Aorta (tissue), 5 donors: ENCODE results near the gene RAB11FIP2. TPM values are rescaled to one million over a fixed set of nuclear protein-coding genes. Genes with fewer than 3 reads are reported as not detected.
A peak's percentile ranks its signal among the peaks of the same experiment; 100 is the strongest.
"Not testable (repeated sequence)": the region's sequence is repeated elsewhere in the genome, so short reads cannot be mapped to it uniquely, and the experiment has no call there.

Experiments used
- ATAC-seq: fragments of 200-7000 bp; cut with Tn5 transposase; one replicate; pipeline ENCODE4 v1.9.1; 2022; ENCODE audit warnings: moderate library complexity; ENCODE audit not compliant: low FRiP score
- DNase-seq, 2 donors: peaks; one replicate each; pipeline ENCODE4 v3.0.0-alpha.2; 2020
- H3K27ac ChIP-seq, 2 donors: one replicate each; pipeline ENCODE4 v1.5.1; 2013; ENCODE audit warnings: low read length in 2 of 2, mild to moderate bottlenecking in 2 of 2, moderate library complexity in 2 of 2, control low read depth in 1 of 2, inconsistent platforms in 1 of 2, low read depth in 1 of 2
- H3K27me3 ChIP-seq, 2 donors: one replicate each; pipeline ENCODE4 v1.6.1; 2013; ENCODE audit warnings: control low read depth in 1 of 2, low read length in 1 of 2, mild to moderate bottlenecking in 1 of 2, moderate library complexity in 1 of 2; ENCODE audit not compliant: insufficient read depth in 2 of 2, control insufficient read depth in 1 of 2
- H3K36me3 ChIP-seq, 2 donors: one replicate each; pipeline ENCODE4 v1.6.1; 2013; ENCODE audit warnings: control low read depth in 1 of 2, low read length in 1 of 2, mild to moderate bottlenecking in 1 of 2; ENCODE audit not compliant: insufficient read depth in 2 of 2, control insufficient read depth in 1 of 2
- H3K4me1 ChIP-seq, 2 donors: one replicate each; pipeline ENCODE4 v1.6.1; 2013; ENCODE audit warnings: low read length in 2 of 2, control low read depth in 1 of 2, mild to moderate bottlenecking in 1 of 2, moderate library complexity in 1 of 2; ENCODE audit not compliant: insufficient read depth in 2 of 2, control insufficient read depth in 1 of 2
- H3K4me3 ChIP-seq, 2 donors: one replicate each; pipeline ENCODE4 v1.5.1; 2013; ENCODE audit warnings: low read length in 2 of 2, control low read depth in 1 of 2, mild to moderate bottlenecking in 1 of 2
- H3K9me3 ChIP-seq: one replicate; pipeline ENCODE4 v1.6.1; 2013; ENCODE audit warnings: mild to moderate bottlenecking, low read length; ENCODE audit not compliant: control insufficient read depth
- WGBS, 2 donors: extraction: QIAGEN DNeasy Blood & Tissue Kit; methylation state at CpG; one replicate each; pipeline ENCODE4 v1.1.7; 2013; 5-methylcytosine and 5-hydroxymethylcytosine counted together
- intact Hi-C, 2 donors: fragments of 100-400 bp; cut with DNase I; formaldehyde crosslinking; loops; one replicate each; pipeline versions ENCODE4 v1.14.2 to v1.15.0; 2022
- long read RNA-seq, 2 donors: library from polyadenylated mRNA; unstranded; transcript quantifications; one replicate each; pipeline ENCODE4 v2.0.0, GENCODE V29; 2020 to 2021
- polyA plus RNA-seq, 2 donors: library from polyadenylated mRNA; stranded (reverse); fragments of 200-250 nt; gene quantifications; one replicate each; pipeline ENCODE4 v1.2.3, GENCODE V29; 2013
- total RNA-seq, 2 donors: library from RNA; stranded (reverse); fragmentation: NEBNext Ultra II Directional; extraction: Animal tissue kit (Norgen Biotek cat#: 25700); gene quantifications; one replicate each; pipeline ENCODE4 v1.2.1, GENCODE V29; 2021
- donor health status: healthy with polysubstance abuse.
- donor health status: Bipolar disorder and iron deficiency.
- donor health status: DM: no; HTN: no; CAD: no.
- donor health status: DM: no; HTN: no; CAD: no.
- donor health status: DM: yes; HTN: yes; CAD: no.

RAB11FIP2 gene, protein sequence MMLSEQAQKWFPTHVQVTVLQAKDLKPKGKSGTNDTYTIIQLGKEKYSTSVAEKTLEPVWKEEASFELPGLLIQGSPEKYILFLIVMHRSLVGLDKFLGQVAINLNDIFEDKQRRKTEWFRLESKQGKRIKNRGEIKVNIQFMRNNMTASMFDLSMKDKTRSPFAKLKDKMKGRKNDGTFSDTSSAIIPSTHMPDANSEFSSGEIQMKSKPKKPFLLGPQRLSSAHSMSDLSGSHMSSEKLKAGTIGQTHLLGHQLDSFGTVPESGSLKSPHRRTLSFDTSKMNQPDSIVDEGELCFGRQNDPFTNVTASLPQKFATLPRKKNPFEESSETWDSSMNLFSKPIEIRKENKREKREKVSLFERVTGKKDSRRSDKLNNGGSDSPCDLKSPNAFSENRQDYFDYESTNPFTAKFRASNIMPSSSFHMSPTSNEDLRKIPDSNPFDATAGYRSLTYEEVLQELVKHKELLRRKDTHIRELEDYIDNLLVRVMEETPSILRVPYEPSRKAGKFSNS
- total RNA-seq (10 to 100 TPM; 24.7 to 25.1 TPM), polyA plus RNA-seq (1 to 10 TPM; 5.4 to 8.2 TPM)
- long read RNA-seq, donor 1, partial matches to known transcripts, result 5 of 5 reads
- long read RNA-seq, donor 1, other reads (novel, unspliced or antisense), result 0 of 5 reads
- long read RNA-seq, donor 2, full-length matches to known transcripts, result 1 of 20 reads
- long read RNA-seq, donor 2, partial matches to known transcripts, result 18 of 20 reads
- long read RNA-seq, donor 2, other reads (novel, unspliced or antisense), result 1 of 20 reads

DNA sequence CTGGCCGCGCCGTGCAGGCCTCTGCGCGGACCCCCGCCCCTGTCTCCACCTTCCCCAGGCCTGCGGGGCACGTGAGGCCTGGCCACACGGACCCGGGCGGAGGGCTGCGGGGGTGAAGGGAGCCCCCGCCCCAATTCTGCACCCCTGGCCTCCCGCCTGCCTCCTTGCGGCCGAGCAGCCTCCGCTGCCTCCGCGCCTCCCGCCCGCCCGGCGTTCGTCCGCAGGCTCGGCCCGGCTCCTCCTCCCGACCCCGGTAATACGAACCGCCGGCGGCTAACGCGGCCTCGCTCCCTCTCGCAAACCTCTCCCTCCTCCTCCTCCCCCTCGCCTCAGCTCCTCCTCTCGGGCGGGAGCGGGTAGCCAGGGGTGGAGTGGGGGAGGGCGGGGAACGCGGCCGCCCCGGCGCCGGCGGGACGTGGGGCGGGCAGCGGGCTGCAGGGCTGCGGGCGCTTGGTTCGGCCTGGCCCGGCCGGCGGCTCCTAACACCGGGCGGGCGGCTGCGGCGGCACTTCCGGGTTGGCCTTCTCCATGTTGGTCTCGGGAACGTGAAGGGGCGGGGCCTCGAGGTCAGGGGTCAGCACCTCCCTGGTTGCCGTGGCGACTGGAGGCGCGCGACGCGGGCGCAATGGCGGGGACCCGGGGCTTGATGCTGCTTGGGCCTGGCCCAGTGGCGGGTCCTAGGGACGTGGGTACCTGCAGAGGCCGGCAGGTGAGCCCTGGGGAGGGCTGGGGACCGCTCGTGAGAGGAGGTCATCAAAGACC, at the start of gene RAB11FIP2:
Gene RAB11FIP2 (minus strand): TSS at position 547 of the 762 bp plus-strand sequence. CDS start 778 bp downstream, outside the sequence.
- WGBS, 2 donors, result 0 to 1% methylated on average over 51 to 83 of the region's 83 CpGs
- ATAC-seq (peak; percentile 97), DNase-seq (peak; percentile 98 to 100)
- Histone ChIP-seq H3K4me3 (peak within 1 kb of the TSS; percentile 46 to 81), H3K36me3 (no peaks in the 10 kb centered on the region), H3K27ac (peak within 1 kb of the TSS; percentile 70 to 87), H3K27me3 (no peaks in the 10 kb centered on the region), H3K9me3 (no peaks in the 10 kb centered on the region), H3K4me1 (no peaks in the 10 kb centered on the region)
- intact Hi-C loops, result loop anchor here in 1 of 2 donors (10.0 kb wide), 1 partner anchor 502 kb away; the partner anchor contains the start of gene EMX2

DNA sequence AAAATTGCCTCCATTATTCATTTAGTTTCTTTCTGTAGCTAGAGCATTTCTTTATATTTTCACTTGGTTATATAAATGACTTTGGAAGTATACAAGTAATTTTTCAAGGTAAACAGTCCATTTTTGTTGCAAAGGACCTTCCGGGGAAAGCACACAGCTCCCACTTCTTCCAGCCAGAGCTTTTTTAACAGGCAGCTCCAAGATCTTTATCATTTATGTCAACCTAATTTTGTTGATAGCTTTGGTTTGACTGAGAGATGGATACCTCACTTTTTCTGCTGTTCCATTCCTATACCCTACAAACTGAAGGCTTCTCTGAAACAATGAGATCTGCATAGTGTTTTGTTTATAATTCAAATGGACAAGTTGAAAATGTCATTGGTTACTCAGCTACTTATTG, 49.3 kb upstream of the RAB11FIP2 start:
- WGBS, 2 donors, result 45 to 61% methylated on average over 1 of the region's 1 CpG
- no peaks in the 10 kb centered on the region for H3K36me3 ChIP-seq
- no peaks in the 10 kb centered on the region for H3K9me3 ChIP-seq
- no peak overlapping the region for H3K27ac ChIP-seq
- H3K27me3 ChIP-seq, result no peaks in the 10 kb centered on the region
- no peak for ATAC-seq
- H3K4me3 ChIP-seq, result no peak overlapping the region
- intact Hi-C loops, result no loop called here
- DNase-seq, result no peak
- H3K4me1 ChIP-seq, result no peaks in the 10 kb centered on the region

DNA sequence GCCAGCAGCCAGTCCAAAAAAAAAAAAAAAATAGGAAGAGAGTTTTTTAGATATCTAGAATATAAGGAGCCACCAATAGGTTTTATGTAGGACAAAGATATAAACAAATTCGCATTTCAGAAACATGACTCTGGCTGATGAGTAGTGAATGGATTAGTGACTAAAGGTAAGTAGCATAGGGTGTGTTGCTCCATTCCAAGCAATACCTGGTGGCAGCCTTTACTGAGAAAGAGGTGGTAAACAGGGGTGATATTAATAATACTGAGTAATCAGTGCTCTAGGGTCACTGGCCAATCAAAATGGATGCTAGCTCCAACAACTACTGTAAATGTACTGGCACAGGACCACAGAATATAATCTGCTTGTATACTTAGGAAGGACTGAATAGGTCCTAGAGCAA, 45.5 kb upstream of the RAB11FIP2 start:
- H3K4me3 ChIP-seq, result no peak overlapping the region
- 97 to 100% methylated on average over 1 of the region's 1 CpG for WGBS, 2 donors
- no peaks in the 10 kb centered on the region for H3K36me3 ChIP-seq
- H3K27ac ChIP-seq, result no peak overlapping the region
- H3K4me1 ChIP-seq, result no peaks in the 10 kb centered on the region
- intact Hi-C loops, result no loop called here
- H3K9me3 ChIP-seq, result no peaks in the 10 kb centered on the region
- no peak for ATAC-seq
- DNase-seq, result no peak
- H3K27me3 ChIP-seq, result no peaks in the 10 kb centered on the region

DNA sequence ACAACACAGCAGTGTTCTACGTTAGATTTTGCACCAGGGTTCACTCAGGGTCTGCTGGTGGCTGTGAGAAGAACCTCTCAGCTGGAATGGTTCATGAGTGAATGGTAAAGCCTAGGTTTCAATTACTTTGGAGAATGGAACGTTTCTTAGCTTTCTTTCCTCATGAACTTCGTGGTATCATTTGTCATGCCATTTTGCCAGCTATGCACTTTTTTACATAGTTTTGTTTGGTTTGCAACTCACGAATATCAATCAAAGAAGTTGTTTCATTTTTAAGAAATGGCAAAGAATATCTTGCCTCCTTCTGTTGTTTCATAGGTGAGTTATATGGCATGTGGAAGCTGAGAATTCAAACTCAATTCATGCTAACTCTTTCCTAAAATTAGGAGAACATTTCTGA, 34.1 kb upstream of the RAB11FIP2 start:
- H3K27ac ChIP-seq, result no peak overlapping the region
- WGBS, 2 donors, result 26 to 43% methylated on average over 4 of the region's 4 CpGs
- H3K4me1 ChIP-seq, result no peaks in the 10 kb centered on the region
- intact Hi-C loops, result no loop called here
- peaks cover 3% of the 10 kb centered on the region for H3K9me3 ChIP-seq
- no peak for DNase-seq
- no peaks in the 10 kb centered on the region for H3K27me3 ChIP-seq
- no peak for ATAC-seq
- H3K36me3 ChIP-seq, result no peaks in the 10 kb centered on the region
- no peak overlapping the region for H3K4me3 ChIP-seq

DNA sequence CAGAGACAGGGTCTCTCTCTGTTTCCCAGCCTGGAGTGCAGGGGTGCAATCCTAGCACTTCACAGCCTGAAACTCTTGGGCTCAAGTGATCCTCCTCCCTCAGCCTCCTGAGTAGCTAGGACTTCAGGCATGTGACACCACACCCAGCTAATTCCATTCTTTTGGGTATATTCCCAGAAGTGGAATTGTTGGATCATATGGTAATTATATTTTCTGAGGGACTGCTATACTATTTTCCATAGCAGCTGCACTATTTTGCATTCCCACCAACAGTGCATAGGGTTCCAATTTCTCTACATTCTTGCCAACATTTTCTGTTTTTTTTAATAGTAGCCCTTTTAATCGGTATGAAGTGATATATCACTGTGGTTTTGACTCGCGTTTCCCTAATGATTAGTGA, 30.0 kb upstream of the RAB11FIP2 start:
- 53% methylated on average over 3 of the region's 3 CpGs for WGBS, 2 donors
- H3K4me3 ChIP-seq, result no peak overlapping the region
- H3K4me1 ChIP-seq, result no peaks in the 10 kb centered on the region
- H3K36me3 ChIP-seq, result no peaks in the 10 kb centered on the region
- H3K27me3 ChIP-seq, result no peaks in the 10 kb centered on the region
- no peak overlapping the region for H3K27ac ChIP-seq
- H3K9me3 ChIP-seq, result no peaks in the 10 kb centered on the region
- no peak for ATAC-seq
- intact Hi-C loops, result no loop called here
- DNase-seq, result no peak

DNA sequence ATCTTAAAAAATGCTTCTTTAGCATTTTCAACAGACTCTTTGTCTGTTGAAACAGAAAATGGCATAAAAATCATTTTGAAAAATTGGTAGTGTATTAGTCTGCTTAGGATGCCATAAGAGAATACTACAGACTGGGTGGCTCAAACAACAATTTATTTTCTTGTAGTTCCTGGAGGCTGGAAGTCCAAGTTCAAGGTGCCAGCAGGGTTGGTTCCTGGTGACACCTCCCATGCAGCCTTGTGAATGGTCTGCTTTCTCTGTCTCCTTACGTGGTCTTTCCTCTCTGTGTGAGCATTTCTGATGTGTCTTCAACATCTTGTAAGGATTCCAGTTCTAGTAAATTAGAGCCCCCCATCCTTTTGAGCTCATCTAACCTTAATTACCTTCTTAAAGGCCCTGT, 26.1 kb upstream of the RAB11FIP2 start:
- 90% methylated on average over 1 of the region's 1 CpG for WGBS, 2 donors
- Histone ChIP-seq H3K4me3 (no peak overlapping the region), H3K36me3 (no peaks in the 10 kb centered on the region)

DNA sequence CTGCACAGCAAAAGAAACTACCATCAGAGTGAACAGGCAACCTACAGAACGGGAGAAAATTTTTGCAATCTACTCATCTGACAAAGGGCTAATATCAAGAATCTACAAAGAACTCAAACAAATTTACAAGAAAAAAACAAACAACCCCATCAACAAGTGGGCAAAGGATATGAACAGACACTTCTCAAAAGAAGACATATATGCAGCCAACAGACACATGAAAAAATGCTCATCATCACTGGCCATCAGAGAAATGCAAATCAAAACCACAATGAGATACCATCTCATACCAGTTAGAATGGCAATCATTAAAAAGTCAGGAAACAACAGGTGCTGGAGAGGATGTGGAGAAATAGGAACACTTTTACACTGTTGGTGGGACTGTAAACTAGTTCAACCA, 20.6 kb upstream of the RAB11FIP2 start:
- H3K4me3 ChIP-seq, H3K27me3 ChIP-seq, H3K36me3 ChIP-seq, H3K27ac ChIP-seq, H3K4me1 ChIP-seq, H3K9me3 ChIP-seq, DNase-seq, ATAC-seq, intact Hi-C loops: not testable (repeated sequence)
- 94% methylated on average over 1 of the region's 1 CpG; no CpG with 5 or more reads in 1 of the 2 donors for WGBS, 2 donors

More for the DNA sequence above, 26.1 kb upstream of the RAB11FIP2 start:
- Histone ChIP-seq H3K27ac (no peak overlapping the region), H3K4me1 (no peaks in the 10 kb centered on the region), H3K9me3 (no peaks in the 10 kb centered on the region), H3K27me3 (no peaks in the 10 kb centered on the region)
- ATAC-seq (no peak), DNase-seq (no peak)
- intact Hi-C loops, result no loop called here

DNA sequence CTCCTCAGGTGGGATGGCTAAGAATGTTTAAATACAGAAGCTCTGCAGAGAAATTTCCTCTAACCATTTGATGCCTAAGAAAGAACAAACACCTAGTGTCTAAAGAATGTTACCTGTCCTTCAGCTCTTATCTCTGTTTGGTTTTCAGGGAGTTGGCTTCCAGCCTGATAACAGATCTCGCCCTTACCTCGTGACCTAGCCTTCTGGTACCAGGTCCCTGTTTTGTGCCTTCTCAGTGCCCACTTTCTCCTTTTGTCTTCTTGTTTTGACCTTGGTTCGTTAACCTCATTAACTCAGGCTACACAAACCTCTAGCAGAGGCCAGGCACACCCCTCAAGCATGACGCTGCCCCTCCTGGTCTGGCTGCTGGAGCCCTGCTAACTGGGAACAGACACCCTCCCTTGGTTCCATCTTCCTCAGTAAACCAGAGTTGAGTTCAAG, 16.1 kb upstream of the RAB11FIP2 start:
- DNase-seq (no peak), ATAC-seq (no peak)
- H3K27ac ChIP-seq, result no peak overlapping the region
- H3K27me3 ChIP-seq, result no peaks in the 10 kb centered on the region
- no peak overlapping the region for H3K4me3 ChIP-seq
- no peaks in the 10 kb centered on the region for H3K36me3 ChIP-seq
- H3K9me3 ChIP-seq, result no peaks in the 10 kb centered on the region
- intact Hi-C loops, result no loop called here
- 87 to 95% methylated on average over 4 of the region's 4 CpGs for WGBS, 2 donors
- H3K4me1 ChIP-seq, result no peaks in the 10 kb centered on the region
